Measurements from ENCODE around the gene CIDEB. TPM values are rescaled to one million over a fixed set of nuclear protein-coding genes. Genes with fewer than 3 reads are reported as not detected.

Gene CIDEB, protein sequence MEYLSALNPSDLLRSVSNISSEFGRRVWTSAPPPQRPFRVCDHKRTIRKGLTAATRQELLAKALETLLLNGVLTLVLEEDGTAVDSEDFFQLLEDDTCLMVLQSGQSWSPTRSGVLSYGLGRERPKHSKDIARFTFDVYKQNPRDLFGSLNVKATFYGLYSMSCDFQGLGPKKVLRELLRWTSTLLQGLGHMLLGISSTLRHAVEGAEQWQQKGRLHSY
- total RNA-seq: 2.7 and 3.0 TPM in 2 replicates

DNA sequence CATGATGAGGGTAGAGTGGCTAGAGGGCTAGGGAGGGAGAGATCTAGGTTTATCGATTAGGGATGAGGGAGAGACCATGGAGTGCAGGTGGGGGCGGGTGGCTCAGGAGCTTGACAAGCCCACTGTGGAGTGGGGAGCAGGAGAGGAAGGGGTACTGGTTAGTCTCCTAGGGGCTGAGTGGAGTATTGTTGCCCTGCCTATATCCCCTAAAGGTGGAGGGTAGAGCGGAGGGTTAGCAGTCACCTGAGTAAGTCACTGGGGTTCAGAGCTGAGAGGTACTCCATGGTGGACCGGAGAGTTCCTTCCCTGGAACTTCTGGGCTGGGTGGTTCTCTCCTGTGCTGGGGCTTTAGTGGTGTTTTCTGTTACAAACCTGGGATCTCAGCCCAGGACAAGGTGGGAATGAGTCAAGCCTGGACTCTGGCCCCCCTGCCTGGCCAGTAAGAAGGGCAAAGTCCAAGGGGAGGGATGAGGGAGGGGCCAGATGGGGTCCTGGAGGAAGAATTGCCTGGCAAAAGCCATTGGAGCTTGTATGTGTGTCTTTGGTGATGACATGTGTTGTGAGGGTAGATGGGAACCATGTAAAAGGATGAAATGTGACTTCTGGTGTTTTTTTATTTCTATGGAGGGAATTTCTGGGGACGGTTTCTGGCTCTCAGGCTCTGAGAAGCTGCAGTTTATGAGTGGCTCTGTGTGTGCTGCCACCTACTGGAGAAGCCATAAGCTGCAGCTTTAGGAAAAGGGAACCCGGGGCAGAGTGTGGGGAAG, at the start of gene CIDEB:
TSS of gene CIDEB (minus strand) at position 403 of the 767 bp plus-strand sequence. CDS start at position 284, 119 bp downstream.

DNA sequence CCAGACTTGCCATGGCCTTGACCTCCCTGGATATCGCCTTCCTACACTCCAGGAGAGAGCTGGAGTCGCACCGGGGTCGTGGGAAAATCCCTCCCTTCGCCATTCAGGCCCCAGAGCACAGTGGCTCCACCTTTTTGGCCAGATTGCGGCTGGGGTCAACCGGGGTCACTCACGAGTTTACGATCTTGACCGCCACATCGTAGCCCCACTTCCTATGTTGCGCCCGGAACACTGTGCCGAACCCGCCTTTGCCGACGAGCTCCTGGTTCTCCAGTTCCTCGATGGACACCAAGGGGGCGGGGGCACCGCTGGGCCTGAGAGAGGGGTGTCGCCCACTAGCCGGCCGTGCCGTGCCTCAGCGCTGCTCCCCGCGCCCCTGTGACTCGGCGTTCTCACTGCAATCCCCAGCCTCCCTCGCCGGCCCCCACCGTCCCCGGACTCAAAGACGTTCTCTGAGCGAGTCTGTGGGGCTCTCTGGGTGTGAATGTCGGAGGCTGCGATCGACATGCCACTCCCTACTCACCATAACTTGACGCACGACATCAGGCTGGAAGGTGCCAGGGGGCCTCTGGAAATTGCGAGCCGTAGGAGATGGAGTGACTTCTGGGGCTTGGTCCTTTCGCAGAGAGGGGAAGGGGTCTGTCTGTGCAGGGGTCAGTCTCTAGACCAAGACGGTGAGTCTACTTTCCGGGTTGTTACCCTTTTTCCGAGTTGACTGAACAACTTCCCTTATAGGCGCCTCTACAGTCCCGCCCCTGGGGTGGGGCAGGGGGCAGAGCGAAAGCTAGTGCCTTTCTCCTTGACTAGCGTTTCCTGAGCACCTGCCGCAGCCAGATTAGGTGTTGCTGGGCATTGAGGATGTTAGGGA, 31.7 kb upstream of the CIDEB start, which contains the start of gene RIPK3:
TSS of gene RIPK3 (minus strand) at position 708 of the 868 bp plus-strand sequence. CDS start at position 543, 165 bp downstream.

DNA sequence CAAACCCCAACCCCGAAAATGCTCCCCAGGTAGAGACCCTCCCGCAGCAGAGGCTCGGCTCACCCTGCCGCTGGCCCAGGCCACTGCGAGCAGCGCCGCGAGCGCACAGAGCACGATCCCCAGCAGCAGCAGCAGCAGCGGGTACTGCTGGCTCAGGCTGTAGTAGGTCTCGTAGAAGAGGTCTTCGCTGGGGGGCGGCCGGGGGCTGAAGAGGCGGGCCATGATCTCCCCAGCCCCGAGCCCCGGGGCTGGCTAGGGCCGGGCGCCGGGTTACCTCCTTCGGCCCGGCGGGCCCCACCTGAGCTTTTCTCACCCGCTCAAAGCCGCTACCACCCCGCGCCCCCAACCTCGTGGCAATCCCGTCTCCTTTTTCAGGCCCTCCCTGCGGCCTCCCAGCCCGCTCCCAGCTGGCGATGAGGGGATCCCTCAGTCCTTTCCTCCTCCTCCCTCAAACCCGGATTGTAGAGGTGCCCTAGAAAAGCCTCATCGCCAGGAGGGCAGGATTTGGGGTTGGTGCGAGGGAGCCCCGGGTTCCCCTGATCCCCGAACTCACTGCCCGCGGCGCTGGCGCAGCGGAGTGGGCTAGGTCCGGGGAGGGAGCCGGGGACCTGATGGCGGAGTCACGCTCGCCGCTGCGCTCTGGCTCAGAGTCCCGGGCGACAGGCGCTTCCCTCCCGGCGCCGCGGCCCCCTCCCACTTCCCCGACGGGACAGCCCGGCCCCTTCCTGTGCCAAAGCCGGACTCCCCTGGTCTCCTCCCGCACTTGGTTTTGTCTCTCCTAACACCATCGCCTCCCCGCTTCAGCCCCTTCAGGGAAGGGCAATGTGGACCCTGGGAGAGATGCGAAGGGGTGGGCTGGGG, 26.9 kb upstream of the CIDEB start, which contains the start of gene ADCY4:
TSS of gene ADCY4 (minus strand) at position 641 of the 861 bp plus-strand sequence. CDS start at position 222, 419 bp downstream.

DNA sequence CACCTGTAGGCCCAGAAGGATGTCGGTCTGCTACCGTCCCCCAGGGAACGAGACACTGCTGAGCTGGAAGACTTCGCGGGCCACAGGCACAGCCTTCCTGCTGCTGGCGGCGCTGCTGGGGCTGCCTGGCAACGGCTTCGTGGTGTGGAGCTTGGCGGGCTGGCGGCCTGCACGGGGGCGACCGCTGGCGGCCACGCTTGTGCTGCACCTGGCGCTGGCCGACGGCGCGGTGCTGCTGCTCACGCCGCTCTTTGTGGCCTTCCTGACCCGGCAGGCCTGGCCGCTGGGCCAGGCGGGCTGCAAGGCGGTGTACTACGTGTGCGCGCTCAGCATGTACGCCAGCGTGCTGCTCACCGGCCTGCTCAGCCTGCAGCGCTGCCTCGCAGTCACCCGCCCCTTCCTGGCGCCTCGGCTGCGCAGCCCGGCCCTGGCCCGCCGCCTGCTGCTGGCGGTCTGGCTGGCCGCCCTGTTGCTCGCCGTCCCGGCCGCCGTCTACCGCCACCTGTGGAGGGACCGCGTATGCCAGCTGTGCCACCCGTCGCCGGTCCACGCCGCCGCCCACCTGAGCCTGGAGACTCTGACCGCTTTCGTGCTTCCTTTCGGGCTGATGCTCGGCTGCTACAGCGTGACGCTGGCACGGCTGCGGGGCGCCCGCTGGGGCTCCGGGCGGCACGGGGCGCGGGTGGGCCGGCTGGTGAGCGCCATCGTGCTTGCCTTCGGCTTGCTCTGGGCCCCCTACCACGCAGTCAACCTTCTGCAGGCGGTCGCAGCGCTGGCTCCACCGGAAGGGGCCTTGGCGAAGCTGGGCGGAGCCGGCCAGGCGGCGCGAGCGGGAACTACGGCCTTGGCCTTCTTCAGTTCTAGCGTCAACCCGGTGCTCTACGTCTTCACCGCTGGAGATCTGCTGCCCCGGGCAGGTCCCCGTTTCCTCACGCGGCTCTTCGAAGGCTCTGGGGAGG, 3.1 kb upstream of the CIDEB start, which contains the start of gene LTB4R:
TSS of gene LTB4R (plus strand) at position 857 of the 959 bp plus-strand sequence. CDS start 4,150 bp downstream, outside the sequence.

DNA sequence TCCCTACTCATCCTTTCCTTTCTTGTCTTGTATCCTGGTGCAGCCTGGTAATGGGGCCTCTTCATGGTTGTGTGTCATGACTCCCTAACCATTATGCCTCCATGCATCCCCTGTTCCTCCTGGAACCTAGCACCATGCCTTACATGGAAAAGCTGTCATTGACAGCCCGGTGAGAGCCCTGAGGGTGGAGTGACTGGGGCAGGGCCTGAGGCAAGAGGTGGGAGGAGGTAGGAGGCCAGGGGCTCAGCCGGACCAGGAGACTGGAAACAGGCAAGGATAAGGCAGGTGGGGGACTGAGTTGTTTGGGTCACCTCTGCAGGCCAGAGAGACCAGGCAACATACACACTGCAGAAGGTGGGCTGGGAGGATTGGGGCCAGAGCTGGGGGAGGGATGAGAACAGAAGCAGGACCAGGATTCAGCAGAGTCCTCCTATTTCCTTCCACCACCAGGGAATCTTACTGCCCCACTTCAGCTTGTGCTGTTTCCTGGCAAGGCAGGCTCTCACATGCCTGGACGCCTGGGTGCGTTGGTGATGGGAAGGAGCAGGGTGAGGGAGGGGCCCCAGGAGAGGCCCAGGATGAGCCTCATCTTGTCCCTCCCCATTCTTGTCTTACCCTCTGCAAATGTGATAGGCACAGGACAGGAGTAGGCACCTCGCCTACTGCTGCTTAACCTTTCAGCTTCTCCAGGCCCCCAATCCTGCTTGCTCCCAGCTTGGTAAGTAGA, 1.9 kb upstream of the CIDEB start, which contains the start of gene LTB4R2:
TSS of gene LTB4R2 (plus strand) at position 603 of the 727 bp plus-strand sequence. CDS start 525 bp downstream, outside the sequence.

DNA sequence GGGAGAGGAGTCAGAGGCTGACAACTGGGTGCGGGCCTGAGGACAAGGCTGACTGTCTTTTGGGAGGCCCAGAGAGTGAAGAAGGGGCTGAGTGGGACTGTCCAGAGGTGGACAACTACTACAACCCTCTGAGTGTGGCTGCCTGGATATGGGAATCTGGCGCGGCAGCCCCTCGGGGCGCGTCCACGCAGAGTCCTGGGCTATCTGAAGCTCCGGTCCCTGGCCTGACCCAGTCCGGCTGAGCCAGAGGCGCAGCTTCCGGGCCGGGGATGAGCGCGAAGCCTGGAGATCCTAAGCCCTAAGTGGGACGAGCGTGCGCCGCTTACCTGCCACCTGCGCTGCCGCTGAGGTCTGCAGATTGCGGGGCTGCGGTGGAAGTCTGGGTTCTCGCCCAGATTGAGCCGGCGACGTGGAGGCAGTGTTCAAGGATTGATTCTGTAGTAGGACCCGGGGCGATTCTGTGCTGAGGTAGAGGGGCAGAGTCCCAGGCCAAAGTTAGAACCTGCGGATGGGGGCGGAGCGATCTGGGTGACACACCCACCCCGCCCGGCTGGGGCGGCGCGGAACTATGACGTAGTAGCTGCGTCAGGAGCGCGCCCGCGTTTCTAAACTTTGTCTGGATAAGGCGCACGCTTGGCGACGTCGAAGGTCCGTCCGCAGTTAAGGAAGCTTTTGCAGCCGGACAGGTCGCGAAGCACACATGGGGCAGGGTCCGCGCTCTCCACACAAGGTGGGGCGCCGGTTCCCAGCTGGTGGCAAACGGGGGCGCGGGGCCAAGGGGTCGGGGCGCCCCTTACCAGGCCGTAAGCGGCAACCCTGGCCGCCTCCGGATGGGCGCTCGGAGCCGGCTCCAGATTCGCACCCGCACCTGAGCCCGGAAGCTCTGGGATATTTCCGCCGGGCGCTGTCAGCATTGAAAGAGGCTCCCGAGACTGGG, 8.3 kb downstream of the CIDEB start, which contains the start of the genes DHRS1 and NOP9:
TSS of gene DHRS1 (minus strand) at position 526 of the 937 bp plus-strand sequence. CDS start 674 bp downstream, outside the sequence.
TSS of gene NOP9 (plus strand) at position 596 of the 937 bp plus-strand sequence. CDS start at position 701, 105 bp downstream.

DNA sequence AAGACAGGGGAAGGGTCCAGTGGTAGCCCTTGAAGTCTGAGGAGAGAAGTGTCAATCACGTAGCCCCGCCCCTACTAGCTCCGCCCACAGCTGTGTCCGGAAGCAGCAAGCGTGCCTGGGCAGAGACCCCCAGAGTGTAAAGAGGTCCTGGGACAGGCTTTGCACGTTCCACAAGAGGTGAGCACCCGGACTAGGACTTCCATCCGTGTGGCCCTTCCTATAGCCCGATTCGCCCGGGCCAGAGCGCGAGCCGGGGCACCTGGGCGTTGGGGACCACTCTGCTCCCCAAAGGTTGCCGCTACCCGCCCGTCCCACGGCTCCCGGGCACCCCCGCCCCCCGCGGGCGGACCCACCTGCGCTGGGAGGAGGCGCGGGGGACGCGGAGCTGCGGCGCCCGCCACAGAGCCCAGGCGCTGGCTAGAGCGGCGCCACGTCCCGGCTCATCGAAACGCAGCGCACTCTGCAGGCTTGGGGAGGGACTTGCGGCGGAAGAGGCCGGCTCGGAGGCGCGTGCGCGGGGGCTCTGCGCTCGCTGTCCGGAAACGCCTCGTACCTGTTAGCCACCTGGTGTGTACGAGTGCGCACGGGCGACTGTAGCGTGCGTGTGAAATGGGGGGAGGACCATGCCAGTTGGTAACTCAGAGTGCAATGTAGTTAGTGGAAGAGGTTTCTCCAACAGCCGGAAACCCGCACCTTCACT, 36.5 kb downstream of the CIDEB start, which contains the start of gene RABGGTA:
TSS of gene RABGGTA (minus strand) at position 464 of the 700 bp plus-strand sequence. CDS start 482 bp downstream, outside the sequence.

DNA sequence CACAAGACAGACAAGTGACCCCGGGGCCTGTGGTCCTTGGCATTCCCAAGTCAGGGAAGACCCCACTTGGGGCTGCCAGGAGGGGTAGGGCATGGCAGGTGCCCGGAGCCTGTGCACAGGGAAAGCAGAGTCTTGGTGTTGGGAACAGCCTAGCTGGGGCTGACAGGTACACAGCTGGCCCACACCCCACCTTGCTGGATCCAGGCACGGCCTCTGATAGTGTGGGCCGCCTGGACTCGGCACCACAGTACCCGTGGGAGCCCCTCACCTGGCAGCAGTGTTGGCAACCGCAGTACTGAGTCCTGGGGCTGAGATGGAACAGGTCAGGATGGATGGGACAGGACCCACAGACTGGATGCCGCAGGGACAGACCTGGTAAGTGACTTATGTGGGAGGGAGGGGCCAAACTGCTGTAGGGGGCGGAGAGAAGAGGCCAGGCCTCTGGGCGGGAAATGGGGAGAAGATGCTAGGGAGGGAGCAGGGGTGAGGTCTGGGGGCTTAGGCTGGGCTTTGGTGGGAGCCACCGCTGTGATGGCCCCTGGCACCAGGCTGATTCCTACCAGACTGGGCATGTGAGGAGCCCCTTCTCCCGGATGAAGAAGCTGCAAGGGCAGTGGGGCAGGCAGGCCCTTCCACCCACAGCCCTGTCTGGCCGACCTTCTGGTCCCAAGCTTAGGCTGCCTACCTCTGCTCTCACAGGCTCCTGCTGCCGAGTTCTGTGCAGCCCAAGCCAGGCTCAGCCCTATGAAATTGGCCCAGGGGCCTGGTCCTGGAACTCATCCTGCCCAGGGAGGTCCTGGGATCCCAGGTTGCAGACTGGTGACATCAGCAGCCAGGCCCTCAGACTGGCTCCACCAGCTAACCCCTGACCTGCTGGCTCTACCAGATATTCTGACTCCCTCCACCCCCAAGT, 44.7 kb downstream of the CIDEB start, which contains the start of gene TGM1:
TSS of gene TGM1 (minus strand) at position 357 of the 913 bp plus-strand sequence. CDS start 825 bp downstream, outside the sequence.

Small RNAs within 50 kb of the gene (small RNA-seq; reads per million reads assigned to genes)
- gene RF00026: not detected

Other genes starting within 250 kb of the CIDEB start
- not detected in 2 replicates for gene CPNE6, start 236.4 kb downstream of the CIDEB start, total RNA-seq
- gene PCK2, start 213.7 kb downstream of the CIDEB start, total RNA-seq: 6.6 and 11.2 TPM in 2 replicates
- 35.8 and 36.3 TPM in 2 replicates for gene DCAF11, start 193.2 kb downstream of the CIDEB start, total RNA-seq
- gene NRL, start 193.0 kb downstream of the CIDEB start, total RNA-seq: 0.40 and 0.57 TPM in 2 replicates
- 0.27 TPM in 1 of 2 replicates, not detected in the other for gene FITM1, start 177.3 kb downstream of the CIDEB start, total RNA-seq
- gene PSME1, start 171.8 kb downstream of the CIDEB start, total RNA-seq: 86.7 and 90.6 TPM in 2 replicates
- 14.9 and 15.3 TPM in 2 replicates for gene EMC9, start 166.4 kb downstream of the CIDEB start, total RNA-seq
- gene PSME2, start 161.4 kb downstream of the CIDEB start, total RNA-seq: 76.7 and 77.1 TPM in 2 replicates
- gene RNF31, start 160.5 kb downstream of the CIDEB start, total RNA-seq: 42.4 and 54.4 TPM in 2 replicates
- 24.3 and 32.3 TPM in 2 replicates for gene IRF9, start 146.7 kb downstream of the CIDEB start, total RNA-seq
- 2.3 and 8.1 TPM in 2 replicates for gene REC8, start 135.9 kb downstream of the CIDEB start, total RNA-seq
- 53.7 and 54.7 TPM in 2 replicates for gene IPO4, start 119.2 kb downstream of the CIDEB start, total RNA-seq
- 52.5 and 61.0 TPM in 2 replicates for gene TM9SF1, start 112.5 kb downstream of the CIDEB start, total RNA-seq
- gene TSSK4, start 102.3 kb downstream of the CIDEB start, total RNA-seq: 0.13 TPM in 1 of 2 replicates, not detected in the other
- gene CHMP4A, start 94.5 kb downstream of the CIDEB start, total RNA-seq: 29.4 and 35.6 TPM in 2 replicates
- gene MDP1, start 91.9 kb downstream of the CIDEB start, total RNA-seq: 3.2 and 6.0 TPM in 2 replicates
- 118 and 150 TPM in 2 replicates for gene NEDD8, start 75.6 kb downstream of the CIDEB start, total RNA-seq
- 63.4 and 67.2 TPM in 2 replicates for gene GMPR2, start 75.0 kb downstream of the CIDEB start, total RNA-seq
- 50.8 and 52.1 TPM in 2 replicates for gene TINF2, start 65.4 kb downstream of the CIDEB start, total RNA-seq
- gene TGM1, start 44.8 kb downstream of the CIDEB start, total RNA-seq: 1.1 and 1.2 TPM in 2 replicates
- gene RABGGTA, start 36.4 kb downstream of the CIDEB start, total RNA-seq: 26.1 and 34.3 TPM in 2 replicates
- gene DHRS1, start 8.2 kb downstream of the CIDEB start, total RNA-seq: 10.1 and 10.9 TPM in 2 replicates
- gene NOP9, start 8.1 kb downstream of the CIDEB start, total RNA-seq: 31.8 and 34.1 TPM in 2 replicates
- gene LTB4R2, start 2.2 kb upstream of the CIDEB start, total RNA-seq: 10.6 and 10.8 TPM in 2 replicates
- gene LTB4R, start 3.5 kb upstream of the CIDEB start, total RNA-seq: 2.9 and 4.7 TPM in 2 replicates
- gene ADCY4, start 27.1 kb upstream of the CIDEB start, total RNA-seq: 30.9 and 34.2 TPM in 2 replicates
- 2.1 and 5.8 TPM in 2 replicates for gene RIPK3, start 32.0 kb upstream of the CIDEB start, total RNA-seq
- 12.5 and 20.2 TPM in 2 replicates for gene NFATC4, start 60.2 kb upstream of the CIDEB start, total RNA-seq
- 11.7 and 12.9 TPM in 2 replicates for gene NYNRIN, start 91.0 kb upstream of the CIDEB start, total RNA-seq
- gene CBLN3, start 121.7 kb upstream of the CIDEB start, total RNA-seq: 1.1 and 1.6 TPM in 2 replicates
- gene KHNYN, start 122.0 kb upstream of the CIDEB start, total RNA-seq: 38.4 and 39.0 TPM in 2 replicates
- gene SDR39U1, start 134.8 kb upstream of the CIDEB start, total RNA-seq: 15.8 and 17.9 TPM in 2 replicates
- gene CMA1, start 200.3 kb upstream of the CIDEB start, total RNA-seq: not detected in 2 replicates